HUES6 (cell line): ENCODE data around the gene SLC39A11.

Experiments used
- H3K27ac ChIP-seq: 2 replicates; pipeline ENCODE4 v1.7.0; 2013; ENCODE audit warnings: low read depth, mild to moderate bottlenecking, low read length, inconsistent platforms
- H3K27me3 ChIP-seq: 2 replicates; pipeline ENCODE4 v1.6.1; 2013; ENCODE audit warnings: low read length; ENCODE audit not compliant: control insufficient read depth, insufficient read depth
- H3K36me3 ChIP-seq: 2 replicates; pipeline ENCODE4 v1.6.1; 2013; ENCODE audit warnings: low read length; ENCODE audit not compliant: control insufficient read depth, insufficient read depth
- H3K4me1 ChIP-seq: 2 replicates; pipeline ENCODE4 v1.6.1; 2013; ENCODE audit warnings: low read length; ENCODE audit not compliant: control insufficient read depth, insufficient read depth
- H3K4me3 ChIP-seq: 2 replicates; pipeline ENCODE4 v1.5.1; 2013; ENCODE audit warnings: low read depth, low read length
- H3K9ac ChIP-seq: one replicate; pipeline ENCODE4 v1.6.1; 2013; ENCODE audit warnings: mild to moderate bottlenecking, low read length
- H3K9me3 ChIP-seq: 2 replicates; pipeline ENCODE4 v1.6.1; 2013; ENCODE audit warnings: low read depth, low read length; ENCODE audit not compliant: control insufficient read depth, insufficient read depth

SLC39A11 gene

GRCh38 chr17:72681844-72682243, 410.6 kb downstream of the SLC39A11 start:
- no peak overlapping the region for H3K9ac ChIP-seq
- H3K36me3 ChIP-seq, result no peaks in the 10 kb centered on the region
- H3K27me3 ChIP-seq, result no peaks in the 10 kb centered on the region
- H3K4me1 ChIP-seq, result peaks cover 13% of the 10 kb centered on the region; the same call in 1 of the 2 replicates
- no peak overlapping the region for H3K4me3 ChIP-seq
- H3K9me3 ChIP-seq, result peaks cover 3% of the 10 kb centered on the region; the same call in 1 of the 2 replicates
- no peak overlapping the region for H3K27ac ChIP-seq

- Histone ChIP-seq H3K9ac (no peak overlapping the region), H3K27ac (no peak overlapping the region), H3K27me3 (no peaks in the 10 kb centered on the region), H3K4me3 (no peak overlapping the region), H3K36me3 (no peaks in the 10 kb centered on the region), H3K9me3 (peaks cover 7% of the 10 kb centered on the region; the same call in 1 of the 2 replicates), H3K4me1 (peaks cover 3% of the 10 kb centered on the region; the same call in 1 of the 2 replicates)
These were observed 414.6 kb downstream of the SLC39A11 start for GRCh38 chr17:72677714-72678390.

- Histone ChIP-seq H3K27me3 (no peaks in the 10 kb centered on the region), H3K36me3 (no peaks in the 10 kb centered on the region), H3K27ac (no peak overlapping the region), H3K4me1 (peaks cover 3% of the 10 kb centered on the region; the same call in 1 of the 2 replicates), H3K4me3 (no peak overlapping the region), H3K9me3 (peaks cover 7% of the 10 kb centered on the region; the same call in 1 of the 2 replicates), H3K9ac (no peak overlapping the region)
These were observed 415.4 kb downstream of the SLC39A11 start for GRCh38 chr17:72677108-72677507.

GRCh38 chr17:72672729-72673128, 419.8 kb downstream of the SLC39A11 start:
- H3K36me3 ChIP-seq, result no peaks in the 10 kb centered on the region
- H3K27ac ChIP-seq, result no peak overlapping the region
- H3K9me3 ChIP-seq, result 0 out of 2 replicates have a peak, but pooled peaks cover 4% of the 10 kb centered on the region
- H3K9ac ChIP-seq, result no peak overlapping the region
- H3K4me3 ChIP-seq, result no peak overlapping the region
- no peaks in the 10 kb centered on the region for H3K27me3 ChIP-seq
- no peaks in the 10 kb centered on the region for H3K4me1 ChIP-seq

- Histone ChIP-seq H3K4me3 (no peak overlapping the region), H3K27ac (no peak overlapping the region), H3K36me3 (no peaks in the 10 kb centered on the region)
These were observed 421.5 kb downstream of the SLC39A11 start for GRCh38 chr17:72671016-72671415.

GRCh38 chr17:72667096-72668063, 425.1 kb downstream of the SLC39A11 start:
- H3K9me3 ChIP-seq, result no peaks in the 10 kb centered on the region
- no peak overlapping the region for H3K27ac ChIP-seq
- no peaks in the 10 kb centered on the region for H3K36me3 ChIP-seq
- H3K4me3 ChIP-seq, result no peak overlapping the region
- peaks cover 15% of the 10 kb centered on the region for H3K4me1 ChIP-seq
- no peaks in the 10 kb centered on the region for H3K27me3 ChIP-seq
- no peak overlapping the region for H3K9ac ChIP-seq

More at GRCh38 chr17:72671016-72671415, 421.5 kb downstream of the SLC39A11 start:
- no peaks in the 10 kb centered on the region for H3K27me3 ChIP-seq
- H3K4me1 ChIP-seq, result peaks cover 14% of the 10 kb centered on the region
- 0 out of 2 replicates have a peak, but pooled peaks cover 4% of the 10 kb centered on the region for H3K9me3 ChIP-seq
- no peak overlapping the region for H3K9ac ChIP-seq

- H3K9me3 ChIP-seq, result no peaks in the 10 kb centered on the region
- no peak overlapping the region for H3K4me3 ChIP-seq
- H3K27ac ChIP-seq, result no peak overlapping the region
- H3K27me3 ChIP-seq, result no peaks in the 10 kb centered on the region
- H3K36me3 ChIP-seq, result no peaks in the 10 kb centered on the region
- peaks cover 23% of the 10 kb centered on the region for H3K4me1 ChIP-seq
- no peak overlapping the region for H3K9ac ChIP-seq
These were observed 426.3 kb downstream of the SLC39A11 start for GRCh38 chr17:72665852-72666851.

GRCh38 chr17:72662827-72663190, 429.7 kb downstream of the SLC39A11 start:
- Histone ChIP-seq H3K4me1 (peaks cover 29% of the 10 kb centered on the region), H3K9me3 (no peaks in the 10 kb centered on the region), H3K36me3 (no peaks in the 10 kb centered on the region), H3K9ac (no peak overlapping the region), H3K27me3 (no peaks in the 10 kb centered on the region), H3K4me3 (no peak overlapping the region), H3K27ac (no peak overlapping the region)

- no peaks in the 10 kb centered on the region for H3K9me3 ChIP-seq
- H3K27me3 ChIP-seq, result no peaks in the 10 kb centered on the region
- peaks cover 27% of the 10 kb centered on the region for H3K4me1 ChIP-seq
- H3K27ac ChIP-seq, result no peak overlapping the region
- H3K36me3 ChIP-seq, result no peaks in the 10 kb centered on the region
- no peak overlapping the region for H3K9ac ChIP-seq
- H3K4me3 ChIP-seq, result no peak overlapping the region
These were observed 430.3 kb downstream of the SLC39A11 start for GRCh38 chr17:72661945-72662826.
